Astrocyte (in vitro differentiated cells and primary cell): ENCODE results near the gene B3GALT4.

Source experiments
- EZH2 ChIP-seq: IDR thresholded peaks from 2 replicates; pipeline ENCODE4 v1.6.1; 2012; ENCODE audit warnings: mild to moderate bottlenecking, low read length, inconsistent platforms; ENCODE audit not compliant: insufficient read depth
- TF ChIP-seq, protein P1 (sequence below): IDR thresholded peaks from 2 replicates; pipeline ENCODE4 v1.5.1; 2011; ENCODE audit warnings: low read depth, mild to moderate bottlenecking, inconsistent platforms, low read length, moderate library complexity; ENCODE audit not compliant: insufficient read depth

DNA sequence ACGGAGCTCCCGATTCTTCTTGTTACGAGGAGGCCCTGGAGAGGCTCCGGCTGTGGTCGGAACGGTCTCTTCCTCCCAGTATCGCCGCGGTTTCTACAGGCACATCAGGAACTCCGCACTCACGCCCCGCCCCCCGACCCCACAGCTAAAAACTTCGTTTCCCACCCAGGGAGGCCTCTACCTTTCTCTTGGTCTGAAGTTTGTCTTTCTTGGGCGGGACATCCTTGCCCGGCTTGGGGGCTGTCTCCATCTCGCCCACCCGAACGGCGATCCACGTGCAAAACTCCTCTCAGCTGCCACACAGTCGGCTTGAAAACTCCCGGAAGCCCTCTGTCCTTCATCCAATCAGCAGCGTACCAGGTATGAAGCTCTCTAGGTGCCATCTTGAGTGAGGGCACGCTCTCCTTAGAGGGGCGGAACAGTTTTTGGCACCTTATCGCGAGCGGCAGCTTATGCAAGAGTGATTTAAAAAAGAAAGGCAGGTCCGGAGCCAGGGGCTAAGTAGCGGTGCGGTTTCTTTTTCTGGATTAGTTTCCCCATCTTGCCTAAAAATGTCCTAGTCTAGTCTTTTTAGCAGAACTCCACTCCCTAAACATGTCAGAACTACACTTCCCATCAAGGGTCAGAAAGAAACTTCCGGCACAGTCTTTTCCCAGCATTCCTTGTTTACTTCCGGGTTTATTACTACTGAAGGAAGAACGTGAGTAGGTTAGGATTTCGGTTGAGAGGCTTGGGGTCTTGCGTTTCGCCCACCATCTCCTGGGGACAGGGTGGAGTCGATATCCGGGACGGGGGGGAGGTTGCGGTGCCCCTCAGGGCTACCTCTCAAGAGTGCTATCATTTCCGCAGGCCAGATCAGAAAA lies 12.2 kb downstream of the B3GALT4 start, which contains the start of the genes PFDN6 and WDR46:
- TF ChIP-seq, protein P1, sequence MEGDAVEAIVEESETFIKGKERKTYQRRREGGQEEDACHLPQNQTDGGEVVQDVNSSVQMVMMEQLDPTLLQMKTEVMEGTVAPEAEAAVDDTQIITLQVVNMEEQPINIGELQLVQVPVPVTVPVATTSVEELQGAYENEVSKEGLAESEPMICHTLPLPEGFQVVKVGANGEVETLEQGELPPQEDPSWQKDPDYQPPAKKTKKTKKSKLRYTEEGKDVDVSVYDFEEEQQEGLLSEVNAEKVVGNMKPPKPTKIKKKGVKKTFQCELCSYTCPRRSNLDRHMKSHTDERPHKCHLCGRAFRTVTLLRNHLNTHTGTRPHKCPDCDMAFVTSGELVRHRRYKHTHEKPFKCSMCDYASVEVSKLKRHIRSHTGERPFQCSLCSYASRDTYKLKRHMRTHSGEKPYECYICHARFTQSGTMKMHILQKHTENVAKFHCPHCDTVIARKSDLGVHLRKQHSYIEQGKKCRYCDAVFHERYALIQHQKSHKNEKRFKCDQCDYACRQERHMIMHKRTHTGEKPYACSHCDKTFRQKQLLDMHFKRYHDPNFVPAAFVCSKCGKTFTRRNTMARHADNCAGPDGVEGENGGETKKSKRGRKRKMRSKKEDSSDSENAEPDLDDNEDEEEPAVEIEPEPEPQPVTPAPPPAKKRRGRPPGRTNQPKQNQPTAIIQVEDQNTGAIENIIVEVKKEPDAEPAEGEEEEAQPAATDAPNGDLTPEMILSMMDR = no peak
- TF ChIP-seq EZH2 = no peak
